ENCODE data around the gene DDX10. TPM values are rescaled to one million over a fixed set of nuclear protein-coding genes. Genes with fewer than 3 reads are reported as not detected.

DDX10 gene
- total RNA-seq, 1 experiment from 2014 or later, result 72.2 TPM

DNA sequence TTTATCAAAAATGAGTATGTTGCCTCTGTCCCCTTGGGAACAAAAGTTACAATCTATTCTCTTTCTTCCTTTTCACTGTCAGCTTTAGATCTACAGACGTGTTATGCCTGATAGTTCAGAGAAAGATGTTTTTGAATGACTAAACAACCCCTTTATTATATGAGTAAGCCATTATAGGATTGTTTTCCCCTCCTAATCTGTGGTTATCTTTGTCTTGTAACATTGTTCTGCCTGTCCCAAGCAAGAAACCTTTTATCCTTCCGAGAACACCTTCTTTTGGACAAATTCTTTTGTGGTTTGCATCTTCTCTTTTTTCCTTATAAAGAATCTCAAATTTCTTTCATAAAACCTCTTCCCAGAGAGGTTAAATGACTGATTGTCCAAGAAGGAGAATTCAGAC, 208.4 kb downstream of the DDX10 start:
- intact Hi-C loops (cut with micrococcal nuclease; ENCODE audit: unreplicated experiment), result loop anchor here (10.0 kb wide), 1 partner anchor 821 kb away; no protein-coding TSS in a partner anchor
- no TSS peak for BruUV-seq (replicated peaks)
- POLR2A ChIA-PET (ENCODE audit: low non-redundant PET), result no interaction called here
- DNase-seq (ENCODE audit: low spot score), result no peak
- H3K4me3 ChIP-seq (ENCODE audit: low read depth, low read length, poor library complexity, severe bottlenecking), result no peak overlapping the region
- no peak for TF ChIP-seq EZH2 (IDR thresholded peaks at IDR 0.05; ENCODE audit: borderline replicate concordance, low read depth, low read length, poor library complexity, severe bottlenecking)
- TF ChIP-seq, protein P1, sequence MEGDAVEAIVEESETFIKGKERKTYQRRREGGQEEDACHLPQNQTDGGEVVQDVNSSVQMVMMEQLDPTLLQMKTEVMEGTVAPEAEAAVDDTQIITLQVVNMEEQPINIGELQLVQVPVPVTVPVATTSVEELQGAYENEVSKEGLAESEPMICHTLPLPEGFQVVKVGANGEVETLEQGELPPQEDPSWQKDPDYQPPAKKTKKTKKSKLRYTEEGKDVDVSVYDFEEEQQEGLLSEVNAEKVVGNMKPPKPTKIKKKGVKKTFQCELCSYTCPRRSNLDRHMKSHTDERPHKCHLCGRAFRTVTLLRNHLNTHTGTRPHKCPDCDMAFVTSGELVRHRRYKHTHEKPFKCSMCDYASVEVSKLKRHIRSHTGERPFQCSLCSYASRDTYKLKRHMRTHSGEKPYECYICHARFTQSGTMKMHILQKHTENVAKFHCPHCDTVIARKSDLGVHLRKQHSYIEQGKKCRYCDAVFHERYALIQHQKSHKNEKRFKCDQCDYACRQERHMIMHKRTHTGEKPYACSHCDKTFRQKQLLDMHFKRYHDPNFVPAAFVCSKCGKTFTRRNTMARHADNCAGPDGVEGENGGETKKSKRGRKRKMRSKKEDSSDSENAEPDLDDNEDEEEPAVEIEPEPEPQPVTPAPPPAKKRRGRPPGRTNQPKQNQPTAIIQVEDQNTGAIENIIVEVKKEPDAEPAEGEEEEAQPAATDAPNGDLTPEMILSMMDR (conservative IDR thresholded peaks at IDR 0.05; ENCODE audit: low read depth, low read length), result no peak
- H3K27me3 ChIP-seq (replicated peaks; ENCODE audit: insufficient read depth, low read depth, low read length, poor library complexity), result no peaks in the 10 kb centered on the region
- no peaks in the 10 kb centered on the region for H3K36me3 ChIP-seq (ENCODE audit: insufficient read depth, low read length, poor library complexity, severe bottlenecking)
- peaks cover 28% of the 10 kb centered on the region for H3K4me1 ChIP-seq (ENCODE audit: insufficient read depth, low read length, poor library complexity, severe bottlenecking)
- no peak overlapping the region for H3K27ac ChIP-seq (ENCODE audit: low read depth, low read length, poor library complexity, severe bottlenecking)
- H3K9me3 ChIP-seq (ENCODE audit: low read depth, low read length, poor library complexity, severe bottlenecking), result peaks cover 5% of the 10 kb centered on the region
- CTCF ChIA-PET, result no interaction called here

DNA sequence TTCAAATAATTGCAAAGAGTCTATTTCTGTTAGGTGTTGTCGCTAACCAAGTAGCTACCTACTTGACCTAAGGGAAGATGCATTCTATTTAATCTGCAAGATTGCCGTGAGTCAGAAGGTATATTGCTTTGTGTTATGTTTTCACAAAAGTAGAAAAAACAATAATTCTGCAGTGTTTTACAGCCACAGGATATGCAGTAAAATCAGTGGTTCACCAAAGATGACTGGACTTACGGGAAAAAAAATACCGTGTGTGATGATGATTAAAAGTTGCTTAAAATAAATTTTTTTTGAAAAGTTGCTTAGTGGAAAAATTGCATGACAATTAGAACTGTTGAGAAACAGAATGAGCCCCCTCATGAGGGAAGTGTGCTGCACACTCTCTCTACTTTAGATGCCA, 209.1 kb downstream of the DDX10 start:
- H3K27ac ChIP-seq (ENCODE audit: low read depth, low read length, poor library complexity, severe bottlenecking), result no peak overlapping the region
- H3K4me1 ChIP-seq (ENCODE audit: insufficient read depth, low read length, poor library complexity, severe bottlenecking), result peaks cover 28% of the 10 kb centered on the region
- no peak overlapping the region for H3K4me3 ChIP-seq (ENCODE audit: low read depth, low read length, poor library complexity, severe bottlenecking)
- TF ChIP-seq EZH2 (IDR thresholded peaks at IDR 0.05; ENCODE audit: borderline replicate concordance, low read depth, low read length, poor library complexity, severe bottlenecking), result no peak
- TF ChIP-seq, protein P1 (conservative IDR thresholded peaks at IDR 0.05; ENCODE audit: low read depth, low read length), result no peak
- BruUV-seq (replicated peaks), result no TSS peak
- no peaks in the 10 kb centered on the region for H3K27me3 ChIP-seq (replicated peaks; ENCODE audit: insufficient read depth, low read depth, low read length, poor library complexity)
- DNase-seq (ENCODE audit: low spot score), result no peak
- intact Hi-C loops (cut with micrococcal nuclease; ENCODE audit: unreplicated experiment), result loop anchor here (10.0 kb wide), 1 partner anchor 821 kb away; no protein-coding TSS in a partner anchor
- ChIA-PET POLR2A (ENCODE audit: low non-redundant PET) (no interaction called here), CTCF (no interaction called here)
- peaks cover 10% of the 10 kb centered on the region for H3K9me3 ChIP-seq (ENCODE audit: low read depth, low read length, poor library complexity, severe bottlenecking)
- no peaks in the 10 kb centered on the region for H3K36me3 ChIP-seq (ENCODE audit: insufficient read depth, low read length, poor library complexity, severe bottlenecking)

DNA sequence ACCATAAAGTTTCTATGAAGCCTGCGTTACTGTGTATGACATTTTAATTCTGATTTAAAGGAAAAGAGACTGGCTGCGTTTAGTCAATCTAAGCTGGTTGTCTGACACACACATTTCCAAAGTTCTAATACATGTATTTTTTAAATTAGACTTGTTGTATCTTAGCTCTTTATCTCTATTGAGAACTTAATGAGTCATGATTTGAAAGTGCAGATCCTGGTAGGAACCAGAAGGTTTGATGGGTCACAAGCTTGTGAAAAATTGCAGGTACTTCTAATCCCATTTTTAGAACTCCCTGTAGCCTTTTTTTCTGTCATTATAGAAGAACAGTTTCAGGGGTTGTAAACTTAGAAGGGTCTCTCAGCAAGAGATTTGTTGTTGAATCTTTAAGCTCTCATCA, 210.3 kb downstream of the DDX10 start:
- H3K4me1 ChIP-seq (ENCODE audit: insufficient read depth, low read length, poor library complexity, severe bottlenecking), result peaks cover 26% of the 10 kb centered on the region
- no peak for DNase-seq (ENCODE audit: low spot score)
- no peaks in the 10 kb centered on the region for H3K27me3 ChIP-seq (replicated peaks; ENCODE audit: insufficient read depth, low read depth, low read length, poor library complexity)
- intact Hi-C loops (cut with micrococcal nuclease; ENCODE audit: unreplicated experiment), result loop anchor here (10.0 kb wide), 1 partner anchor 820 kb away; no protein-coding TSS in a partner anchor
- peaks cover 22% of the 10 kb centered on the region for H3K9me3 ChIP-seq (ENCODE audit: low read depth, low read length, poor library complexity, severe bottlenecking)
- POLR2A ChIA-PET (ENCODE audit: low non-redundant PET), result interaction anchor here (0.6 to 0.8 kb wide), 2 partner anchors 22 to 54 kb away, joined by 3 read pairs; no protein-coding TSS in a partner anchor
- CTCF ChIA-PET, result interaction anchor here (0.9 kb wide), 1 partner anchor 177 kb away, joined by 3 read pairs; no protein-coding TSS in a partner anchor
- no peak overlapping the region for H3K27ac ChIP-seq (ENCODE audit: low read depth, low read length, poor library complexity, severe bottlenecking)
- no peak for TF ChIP-seq EZH2 (IDR thresholded peaks at IDR 0.05; ENCODE audit: borderline replicate concordance, low read depth, low read length, poor library complexity, severe bottlenecking)
- no TSS peak for BruUV-seq (replicated peaks)
- no peak overlapping the region for H3K4me3 ChIP-seq (ENCODE audit: low read depth, low read length, poor library complexity, severe bottlenecking)
- peaks cover 7% of the 10 kb centered on the region for H3K36me3 ChIP-seq (ENCODE audit: insufficient read depth, low read length, poor library complexity, severe bottlenecking)

DNA sequence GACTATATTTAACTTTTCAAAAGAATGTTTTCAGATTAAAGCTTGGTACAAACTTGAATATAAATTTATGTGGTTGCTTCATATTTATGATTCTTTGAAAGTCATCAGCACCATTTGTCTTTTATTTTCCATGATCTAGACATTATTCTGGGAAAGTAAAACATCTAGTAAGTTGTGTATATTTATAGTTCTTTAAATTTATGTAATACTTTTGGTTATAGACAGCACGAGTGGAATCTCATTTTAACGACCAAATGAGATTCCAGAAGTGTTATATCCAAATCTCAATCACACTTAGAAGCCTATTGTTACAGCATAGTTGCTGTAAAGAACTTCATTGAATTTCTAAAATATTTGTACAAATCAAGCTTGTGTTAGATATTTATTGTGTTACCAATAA, 212.3 kb downstream of the DDX10 start:
- peaks cover 7% of the 10 kb centered on the region for H3K36me3 ChIP-seq (ENCODE audit: insufficient read depth, low read length, poor library complexity, severe bottlenecking)
- H3K27ac ChIP-seq (ENCODE audit: low read depth, low read length, poor library complexity, severe bottlenecking), result no peak overlapping the region
- POLR2A ChIA-PET (ENCODE audit: low non-redundant PET), result no interaction called here
- peaks cover 29% of the 10 kb centered on the region for H3K4me1 ChIP-seq (ENCODE audit: insufficient read depth, low read length, poor library complexity, severe bottlenecking)
- H3K4me3 ChIP-seq (ENCODE audit: low read depth, low read length, poor library complexity, severe bottlenecking), result no peak overlapping the region
- no peak for TF ChIP-seq EZH2 (IDR thresholded peaks at IDR 0.05; ENCODE audit: borderline replicate concordance, low read depth, low read length, poor library complexity, severe bottlenecking)
- TF ChIP-seq, protein P1 (conservative IDR thresholded peaks at IDR 0.05; ENCODE audit: low read depth, low read length), result no peak
- no peak for DNase-seq (ENCODE audit: low spot score)
- H3K27me3 ChIP-seq (replicated peaks; ENCODE audit: insufficient read depth, low read depth, low read length, poor library complexity), result no peaks in the 10 kb centered on the region
- CTCF ChIA-PET, result no interaction called here
- peaks cover 24% of the 10 kb centered on the region for H3K9me3 ChIP-seq (ENCODE audit: low read depth, low read length, poor library complexity, severe bottlenecking)
- BruUV-seq (replicated peaks), result no TSS peak
- intact Hi-C loops (cut with micrococcal nuclease; ENCODE audit: unreplicated experiment), result loop anchor here (10.0 kb wide), 1 partner anchor 818 kb away; no protein-coding TSS in a partner anchor

All from A673 (cell line).